Osteoblast (primary cell): ENCODE measurements around the gene APEH. TPM values are rescaled to one million over a fixed set of nuclear protein-coding genes. Genes with fewer than 3 reads are reported as not detected.

ENCODE experiments used
- DNase-seq: peaks from one replicate; pipeline ENCODE4 v3.0.0; 2011; ENCODE audit warnings: low spot score, mixed read lengths; ENCODE audit not compliant: insufficient read length; ENCODE audit errors: missing footprints
- H2AFZ ChIP-seq: 2 replicates; pipeline ENCODE4 v1.6.0; 2011; ENCODE audit warnings: mild to moderate bottlenecking, low read length
- H3K27ac ChIP-seq: 2 replicates; pipeline ENCODE4 v1.5.1; 2011; ENCODE audit warnings: mild to moderate bottlenecking, low read depth, low read length, moderate library complexity
- H3K27me3 ChIP-seq: 2 replicates; pipeline ENCODE4 v1.6.0; 2012; ENCODE audit warnings: mild to moderate bottlenecking, control low read depth, inconsistent platforms, low read length, moderate library complexity; ENCODE audit not compliant: insufficient read depth
- H3K36me3 ChIP-seq: 2 replicates; pipeline ENCODE4 v1.5.1; 2011; ENCODE audit warnings: mild to moderate bottlenecking, low read length, control low read depth, moderate library complexity; ENCODE audit not compliant: insufficient read depth
- H3K4me1 ChIP-seq: 2 replicates; pipeline ENCODE4 v1.5.1; 2011; ENCODE audit warnings: mild to moderate bottlenecking, low read length, control low read depth, moderate library complexity; ENCODE audit not compliant: insufficient read depth
- H3K4me2 ChIP-seq: 2 replicates; pipeline ENCODE4 v1.6.0; 2011; ENCODE audit warnings: mild to moderate bottlenecking, low read length; ENCODE audit not compliant: insufficient read depth
- H3K4me3 ChIP-seq: fragments of 200-600 bp; sonication (generic); 3 replicates; pipeline ENCODE4 v1.5.1; 2012; ENCODE audit warnings: mild to moderate bottlenecking, low read length, inconsistent platforms; ENCODE audit not compliant: insufficient read depth
- H3K79me2 ChIP-seq: 2 replicates; pipeline ENCODE4 v1.6.0; 2012; ENCODE audit warnings: mild to moderate bottlenecking, low read length, control low read depth, inconsistent platforms; ENCODE audit not compliant: insufficient read depth
- H3K9me3 ChIP-seq: 2 replicates; pipeline ENCODE4 v1.5.1; 2011; ENCODE audit warnings: low read depth, low read length, control low read depth
- H4K20me1 ChIP-seq: 2 replicates; pipeline ENCODE4 v1.6.0; 2012; ENCODE audit warnings: mild to moderate bottlenecking, low read length, control low read depth; ENCODE audit not compliant: insufficient read depth
- total RNA-seq: library from RNA; depleted of rRNA; stranded (reverse); fragments of >200 nt; gene quantifications from 2 replicates; pipeline ENCODE4 v1.2.3, GENCODE V29; 2012
- TF ChIP-seq, protein P1 (sequence below): IDR thresholded peaks from 2 replicates; pipeline ENCODE4 v1.5.1; 2011; ENCODE audit warnings: mild to moderate bottlenecking, low read depth, low read length, moderate library complexity; ENCODE audit errors: extremely low read depth

APEH gene
- total RNA-seq, 1 donor, result 98.8 TPM

DNA sequence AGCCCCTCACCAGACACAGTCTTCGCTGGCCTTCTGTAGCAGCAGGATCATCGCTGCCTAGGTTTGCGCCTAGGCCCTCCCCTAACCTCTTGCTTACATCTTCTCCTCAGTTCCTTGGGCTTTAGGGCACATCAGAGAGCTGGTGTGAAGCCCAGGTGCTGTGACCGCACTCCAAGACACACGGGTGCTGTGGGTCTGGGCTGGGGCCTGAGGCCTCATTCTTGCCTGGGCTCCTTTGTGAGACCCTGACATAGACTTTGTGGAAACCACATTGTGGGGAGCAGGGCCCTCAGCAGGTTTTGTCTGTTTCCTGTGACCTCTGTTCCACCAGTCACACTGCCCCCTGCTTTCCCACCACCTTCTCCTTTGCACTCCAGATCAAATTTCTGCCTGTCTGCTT lies 37.3 kb downstream of the APEH start:
- no peaks in the 10 kb centered on the region for H3K27me3 ChIP-seq

DNA sequence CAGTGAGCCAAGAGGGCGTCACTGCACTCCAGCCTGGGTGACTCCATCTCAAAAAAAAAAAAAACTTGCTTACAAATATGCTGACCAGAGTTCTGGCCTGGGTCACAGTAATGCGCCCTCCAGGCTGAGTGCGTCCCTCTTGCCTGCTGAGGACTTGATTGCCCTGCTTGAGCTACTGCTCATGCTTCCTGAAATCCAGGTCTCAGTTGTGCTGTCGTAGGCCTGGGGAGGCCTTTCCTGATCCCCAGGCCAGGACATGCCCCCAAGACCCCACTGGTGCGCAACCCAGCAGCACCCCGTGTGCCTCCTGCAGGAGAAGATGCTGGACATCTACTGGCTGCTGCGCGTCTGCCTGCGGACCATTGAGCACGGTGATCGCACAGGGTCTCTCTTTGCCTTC lies 38.0 kb downstream of the APEH start:
- no peaks in the 10 kb centered on the region for H3K36me3 ChIP-seq
- TF ChIP-seq, protein P1, sequence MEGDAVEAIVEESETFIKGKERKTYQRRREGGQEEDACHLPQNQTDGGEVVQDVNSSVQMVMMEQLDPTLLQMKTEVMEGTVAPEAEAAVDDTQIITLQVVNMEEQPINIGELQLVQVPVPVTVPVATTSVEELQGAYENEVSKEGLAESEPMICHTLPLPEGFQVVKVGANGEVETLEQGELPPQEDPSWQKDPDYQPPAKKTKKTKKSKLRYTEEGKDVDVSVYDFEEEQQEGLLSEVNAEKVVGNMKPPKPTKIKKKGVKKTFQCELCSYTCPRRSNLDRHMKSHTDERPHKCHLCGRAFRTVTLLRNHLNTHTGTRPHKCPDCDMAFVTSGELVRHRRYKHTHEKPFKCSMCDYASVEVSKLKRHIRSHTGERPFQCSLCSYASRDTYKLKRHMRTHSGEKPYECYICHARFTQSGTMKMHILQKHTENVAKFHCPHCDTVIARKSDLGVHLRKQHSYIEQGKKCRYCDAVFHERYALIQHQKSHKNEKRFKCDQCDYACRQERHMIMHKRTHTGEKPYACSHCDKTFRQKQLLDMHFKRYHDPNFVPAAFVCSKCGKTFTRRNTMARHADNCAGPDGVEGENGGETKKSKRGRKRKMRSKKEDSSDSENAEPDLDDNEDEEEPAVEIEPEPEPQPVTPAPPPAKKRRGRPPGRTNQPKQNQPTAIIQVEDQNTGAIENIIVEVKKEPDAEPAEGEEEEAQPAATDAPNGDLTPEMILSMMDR, result no peak
- H2AFZ ChIP-seq, result no peak overlapping the region
- H3K9me3 ChIP-seq, result no peaks in the 10 kb centered on the region
- no peaks in the 10 kb centered on the region for H4K20me1 ChIP-seq
- DNase-seq, result no peak
- H3K79me2 ChIP-seq, result no peaks in the 10 kb centered on the region
- H3K4me3 ChIP-seq, result no peak overlapping the region
- no peaks in the 10 kb centered on the region for H3K27me3 ChIP-seq
- H3K4me2 ChIP-seq, result no peak overlapping the region
- H3K27ac ChIP-seq, result no peak overlapping the region
- H3K4me1 ChIP-seq, result no peaks in the 10 kb centered on the region

More for the DNA sequence above, 37.3 kb downstream of the APEH start:
- H3K36me3 ChIP-seq, result no peaks in the 10 kb centered on the region
- no peak overlapping the region for H2AFZ ChIP-seq
- no peak overlapping the region for H3K27ac ChIP-seq
- DNase-seq, result peak; percentile 47
- no peaks in the 10 kb centered on the region for H3K79me2 ChIP-seq
- no peaks in the 10 kb centered on the region for H3K4me1 ChIP-seq
- no peaks in the 10 kb centered on the region for H3K9me3 ChIP-seq
- no peak overlapping the region for H3K4me3 ChIP-seq
- TF ChIP-seq, protein P1, result no peak
- no peak overlapping the region for H3K4me2 ChIP-seq
- H4K20me1 ChIP-seq, result no peaks in the 10 kb centered on the region

DNA sequence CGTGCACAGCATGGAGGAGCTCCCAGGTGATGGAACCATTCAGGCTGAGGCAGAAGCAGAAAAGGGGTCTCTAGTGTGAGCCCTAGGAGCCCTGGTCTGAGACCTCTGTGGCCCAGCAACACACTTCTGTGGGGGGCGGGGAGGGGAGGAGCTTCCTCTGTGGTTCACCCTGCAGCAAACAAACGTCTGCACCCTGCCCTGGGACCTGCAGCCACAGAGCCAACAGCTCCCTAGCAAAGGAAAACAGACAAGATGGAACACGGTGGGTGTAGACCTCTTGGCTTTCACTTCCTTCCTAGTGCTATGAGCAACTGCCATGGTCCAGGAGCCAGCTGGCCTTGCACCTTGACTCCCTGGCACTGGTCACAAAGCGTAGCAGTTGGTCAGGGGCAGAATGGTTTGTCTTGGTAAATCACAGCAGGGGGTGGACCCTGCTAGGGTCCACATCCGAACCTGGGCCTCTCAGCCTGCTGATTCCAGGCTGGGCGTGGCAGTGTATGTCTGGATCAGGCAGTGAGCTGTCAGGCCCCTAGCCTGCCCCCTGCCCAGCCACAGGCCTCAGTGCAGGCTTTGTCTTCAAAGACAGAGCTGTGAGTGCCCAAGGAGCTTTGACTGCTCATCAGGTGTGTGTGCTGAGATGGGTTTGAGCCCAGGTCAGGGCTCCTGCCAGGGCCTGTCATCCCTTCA lies 38.6 kb downstream of the APEH start:
- H3K9me3 ChIP-seq, result no peaks in the 10 kb centered on the region
- TF ChIP-seq, protein P1, result no peak
- H4K20me1 ChIP-seq, result no peaks in the 10 kb centered on the region
- no peaks in the 10 kb centered on the region for H3K4me1 ChIP-seq
- H3K27ac ChIP-seq, result no peak overlapping the region
- H2AFZ ChIP-seq, result no peak overlapping the region
- no peaks in the 10 kb centered on the region for H3K27me3 ChIP-seq
- H3K36me3 ChIP-seq, result no peaks in the 10 kb centered on the region
- no peak overlapping the region for H3K4me2 ChIP-seq
- H3K79me2 ChIP-seq, result no peaks in the 10 kb centered on the region
- no peak for DNase-seq
- no peak overlapping the region for H3K4me3 ChIP-seq

DNA sequence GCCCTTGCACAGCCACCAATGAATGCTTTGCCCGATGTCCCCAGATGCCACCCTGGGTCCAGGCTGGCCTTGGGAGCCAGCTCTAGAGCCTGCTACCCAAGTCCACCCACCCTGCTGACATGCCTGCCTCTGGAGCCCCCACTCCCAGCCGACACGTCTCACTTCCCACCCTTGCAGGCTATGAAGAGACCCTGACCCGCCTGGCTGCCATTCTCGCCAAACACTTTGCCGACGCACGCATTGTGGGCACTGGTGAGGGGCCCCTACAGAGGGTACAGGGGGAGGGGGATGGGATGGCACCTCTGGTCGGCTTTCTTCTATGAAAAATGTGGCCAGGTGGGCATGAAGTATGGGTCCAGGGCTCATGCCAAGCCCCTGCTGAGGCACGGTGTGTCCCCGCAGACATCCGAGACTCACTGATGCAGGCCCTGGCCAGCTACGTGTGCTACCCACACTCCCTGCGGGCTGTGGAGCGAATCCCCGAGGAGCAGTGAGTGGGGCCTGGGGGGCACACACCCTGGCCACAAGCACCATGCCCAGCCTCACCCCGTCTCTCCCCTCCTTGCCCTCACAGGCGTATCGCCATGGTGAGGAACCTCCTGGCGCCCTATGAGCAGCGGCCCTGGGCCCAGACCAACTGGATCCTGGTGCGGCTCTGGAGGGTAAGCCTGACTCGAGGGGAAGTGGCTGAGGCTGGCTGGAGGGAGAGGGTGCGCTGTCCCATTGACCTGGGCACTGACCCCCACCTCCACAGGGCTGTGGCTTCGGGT lies 39.4 kb downstream of the APEH start:
- TF ChIP-seq, protein P1, result no peak
- no peaks in the 10 kb centered on the region for H3K79me2 ChIP-seq
- H3K4me3 ChIP-seq, result no peak overlapping the region
- H3K27me3 ChIP-seq, result no peaks in the 10 kb centered on the region
- H3K27ac ChIP-seq, result no peak overlapping the region
- H3K9me3 ChIP-seq, result no peaks in the 10 kb centered on the region
- no peak for DNase-seq
- H3K4me1 ChIP-seq, result no peaks in the 10 kb centered on the region
- H2AFZ ChIP-seq, result no peak overlapping the region
- H4K20me1 ChIP-seq, result peaks cover 4% of the 10 kb centered on the region
- H3K4me2 ChIP-seq, result no peak overlapping the region
- H3K36me3 ChIP-seq, result no peaks in the 10 kb centered on the region
